Superior temporal gyrus (tissue), 1 donor: ENCODE data around the gene ANGPTL2.
A peak's percentile ranks its signal among the peaks of the same experiment; 100 is the strongest.

Experiments
- DNase-seq: peaks from one replicate; pipeline ENCODE4 v3.0.0-alpha.2; 2016; ENCODE audit errors: extremely low spot score

ANGPTL2 gene

DNA sequence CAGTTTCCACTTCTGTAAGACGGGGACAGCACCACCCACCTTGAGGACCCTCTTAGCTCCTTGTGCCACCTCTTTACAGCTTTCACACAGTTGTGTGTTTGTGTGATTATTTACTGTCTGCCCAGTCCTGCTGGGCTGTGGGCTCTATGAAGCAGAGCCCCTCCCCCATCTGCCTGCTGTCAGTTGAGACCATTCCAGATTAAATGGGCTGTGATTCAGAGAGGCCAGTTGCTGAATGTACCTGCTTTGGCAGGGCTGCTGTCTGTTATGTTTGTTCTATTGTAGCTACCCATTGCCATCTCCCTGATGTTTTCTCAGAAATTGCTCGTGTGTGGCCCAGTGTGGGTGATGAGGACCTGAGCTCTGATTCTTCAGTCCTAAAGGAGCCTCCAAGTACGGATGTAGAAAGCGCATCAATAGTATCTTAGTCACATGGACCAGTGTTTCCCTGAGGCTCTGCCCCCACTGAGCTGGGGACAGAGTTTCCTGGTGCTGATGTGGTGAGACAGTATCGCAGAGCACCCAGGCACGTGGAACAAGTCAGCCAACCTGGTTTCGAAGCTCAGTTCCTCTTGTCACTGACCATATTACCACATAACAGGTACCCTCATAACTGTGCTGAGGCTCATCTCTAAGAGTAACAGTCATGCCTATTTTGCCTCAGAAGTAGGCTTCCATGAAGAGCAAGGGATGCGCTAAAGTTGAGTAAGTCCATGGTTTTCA, 3.7 kb downstream of the ANGPTL2 start:
- DNase-seq: no peak

DNA sequence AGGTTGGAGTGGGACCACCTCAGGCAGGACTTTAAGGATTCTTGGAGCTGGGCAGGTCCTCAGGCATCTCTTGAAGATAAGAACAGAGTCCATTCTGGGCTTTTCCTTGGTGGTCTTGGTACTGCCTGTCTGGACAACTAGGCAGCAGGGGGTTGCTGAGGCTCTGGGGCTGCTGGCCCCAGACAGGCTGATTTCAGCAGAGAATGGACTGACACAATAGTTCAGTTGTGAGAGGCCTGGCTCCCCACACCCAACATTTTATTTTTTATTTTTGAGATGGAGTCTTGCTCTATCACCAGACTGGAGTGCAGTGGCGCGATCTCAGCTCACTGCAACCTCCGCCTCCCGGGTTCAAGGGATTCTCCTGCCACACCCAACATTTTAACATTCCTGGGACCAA, 4.6 kb downstream of the ANGPTL2 start:
- DNase-seq: no peak

- no peak for DNase-seq
These were observed 5.5 kb downstream of the ANGPTL2 start for GRCh38 chr9:127116957-127117356.

- no peak for DNase-seq
These were observed 6.2 kb downstream of the ANGPTL2 start for GRCh38 chr9:127116088-127116726.

- no peak for DNase-seq
These were observed 7.8 kb downstream of the ANGPTL2 start for GRCh38 chr9:127114606-127115005.

- DNase-seq: no peak
These were observed 9.1 kb downstream of the ANGPTL2 start for GRCh38 chr9:127113191-127113972.

DNA sequence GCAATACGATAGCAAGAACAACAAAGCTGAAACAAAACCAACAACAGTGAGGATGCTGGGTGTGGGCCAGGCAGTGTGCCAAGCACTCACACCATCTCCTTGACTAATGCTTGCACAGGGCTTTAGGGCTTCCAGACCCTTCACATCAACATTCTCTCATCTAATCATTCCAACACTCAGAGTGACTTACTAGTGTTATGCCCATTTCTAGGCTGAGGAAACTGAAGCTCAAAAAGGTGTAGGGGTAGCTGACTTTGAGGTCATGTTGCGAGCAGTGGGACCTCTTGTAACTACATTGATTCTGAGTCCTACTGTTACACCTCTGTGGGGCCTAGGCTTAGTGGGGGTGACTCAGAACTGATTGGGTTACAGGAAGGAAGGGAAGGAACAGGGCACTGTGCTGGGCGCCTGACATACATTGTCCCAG, 9.7 kb downstream of the ANGPTL2 start:
- no peak for DNase-seq

GRCh38 chr9:127112056-127112455, 10.4 kb downstream of the ANGPTL2 start:
- DNase-seq: no peak

- DNase-seq: no peak
These were observed 13.2 kb downstream of the ANGPTL2 start for GRCh38 chr9:127109212-127109711.

- DNase-seq: no peak
These were observed 14.2 kb downstream of the ANGPTL2 start for GRCh38 chr9:127107929-127108876.

DNA sequence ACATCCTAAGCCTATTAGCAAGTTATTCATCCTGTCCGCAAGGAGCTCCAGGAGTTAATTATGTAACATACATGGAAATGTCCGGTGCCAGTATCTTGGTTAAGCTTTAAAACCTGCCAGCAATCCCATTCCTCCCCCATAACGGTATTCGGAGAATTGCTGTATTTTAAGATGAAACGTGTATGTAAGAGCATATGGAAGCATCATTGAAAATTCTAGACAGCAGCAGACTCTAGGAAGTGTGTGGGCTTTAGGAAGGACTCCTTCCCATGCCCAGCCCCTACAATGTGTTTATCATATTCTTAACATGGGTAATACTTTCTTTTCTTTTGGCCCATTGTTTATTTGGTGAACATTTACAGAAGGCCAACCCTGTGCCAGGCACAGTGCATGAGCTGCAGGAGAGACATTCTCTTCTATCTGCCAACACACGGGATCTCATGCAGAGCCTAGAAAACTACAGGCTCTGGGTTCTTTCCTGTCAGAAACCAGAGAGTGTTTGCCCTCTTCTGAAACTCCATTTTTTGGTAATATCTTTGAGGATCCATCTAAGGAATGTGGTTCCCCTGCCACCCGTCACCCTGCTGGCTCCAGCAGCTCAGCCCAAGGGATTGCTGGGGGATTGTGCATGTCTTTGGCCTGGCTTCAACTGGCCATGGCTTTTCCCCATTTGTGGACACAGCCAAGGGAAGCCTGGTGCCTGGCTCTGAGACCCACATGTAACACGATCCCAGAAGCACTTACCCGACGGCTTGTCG, 15.1 kb downstream of the ANGPTL2 start:
- peak; percentile 68 for DNase-seq

DNA sequence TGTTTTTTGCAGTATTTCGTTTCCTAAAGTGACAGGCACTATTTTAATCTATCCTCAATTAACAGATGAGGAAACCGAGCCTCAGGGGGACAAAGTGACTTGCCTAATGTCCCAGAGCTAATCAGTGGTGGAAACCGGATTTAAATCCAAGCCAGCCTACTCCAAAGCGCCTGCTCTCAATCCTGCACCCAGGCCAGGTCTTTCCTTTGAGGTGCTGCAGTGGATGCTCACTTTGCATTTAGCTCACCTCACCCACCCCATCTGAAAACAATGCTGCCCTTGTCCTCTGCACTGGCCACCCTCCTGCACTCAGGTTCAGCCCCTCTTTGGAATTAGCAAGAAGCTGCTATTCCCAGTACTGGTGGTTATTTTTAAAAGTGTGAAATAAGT, 16.0 kb downstream of the ANGPTL2 start:
- no peak for DNase-seq

- DNase-seq: peak; percentile 52
These were observed 16.5 kb downstream of the ANGPTL2 start for GRCh38 chr9:127105805-127106465.

GRCh38 chr9:127104581-127105311, 17.7 kb downstream of the ANGPTL2 start:
- no peak for DNase-seq

DNA sequence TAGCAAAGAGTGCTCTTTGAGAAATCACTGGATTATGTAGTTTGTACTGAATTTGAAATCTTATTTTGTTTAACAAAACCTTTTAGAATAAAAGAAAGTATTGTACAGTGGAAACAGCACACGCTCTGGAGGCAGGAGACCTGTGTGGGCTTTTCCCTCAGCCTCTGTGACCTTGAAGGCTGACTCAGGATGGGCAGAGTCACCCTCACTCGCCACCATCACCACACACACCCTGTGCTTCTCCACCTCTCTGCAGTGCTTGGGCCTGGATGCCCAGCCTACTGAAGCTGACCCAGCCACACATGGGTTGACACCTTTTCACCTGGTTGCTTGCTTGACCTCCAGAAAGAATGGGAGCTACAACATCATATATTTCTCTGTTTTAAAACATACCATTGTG, 19.6 kb downstream of the ANGPTL2 start:
- DNase-seq: no peak

- no peak for DNase-seq
These were observed 20.3 kb downstream of the ANGPTL2 start for GRCh38 chr9:127102176-127102575.

DNA sequence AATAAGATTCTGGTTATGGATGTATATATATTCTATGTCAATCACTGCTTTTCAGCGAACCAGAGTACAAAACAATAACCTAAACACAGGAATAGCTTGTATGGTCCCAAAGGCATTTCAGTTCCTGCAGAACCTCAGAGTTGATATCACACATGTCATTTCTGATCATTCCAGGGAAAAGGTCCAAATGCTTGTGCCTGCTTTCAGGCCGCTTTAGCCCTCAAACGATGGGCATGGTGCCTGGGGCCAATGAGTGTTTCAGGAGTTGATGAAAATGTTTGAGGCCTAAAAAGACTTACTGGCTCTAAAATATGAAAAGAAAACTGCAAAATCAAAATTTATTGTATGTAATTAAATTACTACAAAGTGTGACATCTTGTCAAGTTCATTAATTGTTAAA, 22.8 kb downstream of the ANGPTL2 start:
- no peak for DNase-seq

DNA sequence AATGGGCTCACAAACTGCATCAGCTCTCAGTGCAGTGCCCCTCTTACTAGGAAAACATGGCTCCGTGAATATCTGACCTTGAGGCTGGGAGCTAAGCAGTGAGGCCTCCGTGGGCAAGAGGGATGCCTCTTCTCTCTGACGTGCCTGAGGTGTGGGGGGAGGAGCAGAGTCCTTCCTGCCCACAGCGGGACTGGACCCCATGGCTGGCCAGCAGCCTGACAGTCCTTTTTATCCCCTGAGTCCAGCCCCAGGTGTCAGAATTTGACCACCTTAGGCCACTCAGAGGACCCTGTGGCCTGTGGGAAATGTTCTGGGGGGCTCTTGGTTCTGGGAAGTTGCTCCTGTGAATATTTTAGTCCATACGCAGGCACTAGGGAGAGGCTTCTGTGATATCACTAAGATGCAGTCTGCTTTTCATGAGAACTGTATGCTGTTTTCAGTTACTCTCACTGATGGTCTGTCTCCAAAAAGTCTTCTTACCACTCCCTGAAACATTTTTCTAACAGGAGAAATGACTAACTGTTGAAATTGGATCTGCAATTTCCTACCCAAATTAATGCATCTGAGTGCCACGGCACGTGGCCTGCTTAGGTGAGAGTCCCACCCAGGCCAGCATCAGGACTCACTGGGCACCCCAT, 23.4 kb downstream of the ANGPTL2 start:
- DNase-seq: no peak

GRCh38 chr9:127097683-127098082, 24.8 kb downstream of the ANGPTL2 start:
- no peak for DNase-seq
